Neural progenitor cell (in vitro differentiated cells): ENCODE data around the gene ETV2. TPM values are rescaled to one million over a fixed set of nuclear protein-coding genes. Genes with fewer than 3 reads are reported as not detected.

Experiments used
- DNase-seq: peaks from one replicate; pipeline ENCODE4 v3.0.0-alpha.2; 2016; ENCODE audit warnings: low spot score
- H2AFZ ChIP-seq: fragments of 200-600 bp; sonication (generic); replicated peaks from 2 replicates; pipeline ENCODE4 v1.6.1; 2016; ENCODE audit warnings: antibody characterized with exemption
- H3F3A ChIP-seq: fragments of 200-600 bp; sonication (generic); 2 replicates; pipeline ENCODE4 v1.6.1; 2016; ENCODE audit warnings: antibody characterized with exemption, low read depth
- H3K27ac ChIP-seq: fragments of 200-600 bp; sonication (generic); 2 replicates; pipeline ENCODE4 v1.5.1; 2016; ENCODE audit warnings: mild to moderate bottlenecking
- H3K27me3 ChIP-seq: fragments of 200-600 bp; sonication (generic); 2 replicates; pipeline ENCODE4 v1.6.1; 2016; ENCODE audit warnings: mild to moderate bottlenecking, moderate library complexity
- H3K36me3 ChIP-seq: fragments of 200-600 bp; sonication (generic); 2 replicates; pipeline ENCODE4 v1.5.1; 2016
- H3K4me1 ChIP-seq: fragments of 200-600 bp; sonication (generic); 2 replicates; pipeline ENCODE4 v1.6.1; 2016; ENCODE audit warnings: mixed run types
- H3K4me2 ChIP-seq: fragments of 200-600 bp; sonication (generic); 2 replicates; pipeline ENCODE4 v1.6.1; 2016
- H3K4me3 ChIP-seq: fragments of 200-600 bp; sonication (generic); 2 replicates; pipeline ENCODE4 v1.5.1; 2016
- H3K79me2 ChIP-seq: fragments of 200-600 bp; sonication (generic); 2 replicates; pipeline ENCODE4 v1.6.1; 2016; ENCODE audit warnings: low read depth
- H3K9ac ChIP-seq: fragments of 200-600 bp; sonication (generic); 2 replicates; pipeline ENCODE4 v1.6.1; 2016
- H3K9me3 ChIP-seq: fragments of 200-600 bp; sonication (generic); 2 replicates; pipeline ENCODE4 v1.5.1; 2016; ENCODE audit warnings: low read depth
- H4K20me1 ChIP-seq: fragments of 200-600 bp; sonication (generic); 2 replicates; pipeline ENCODE4 v1.6.1; 2016; ENCODE audit warnings: low read depth
- H3K27ac Mint-ChIP-seq: 3 replicates; pipeline ENCODE4 v1.8.0; 2021; ENCODE audit warnings: mixed read lengths
- H3K27me3 Mint-ChIP-seq: 2 replicates; pipeline ENCODE4 v1.8.0; 2022; ENCODE audit warnings: low read depth, mild to moderate bottlenecking, inconsistent platforms, moderate library complexity, mixed read lengths; ENCODE audit not compliant: insufficient read depth
- H3K36me3 Mint-ChIP-seq: 3 replicates; pipeline ENCODE4 v1.8.0; 2021; ENCODE audit warnings: mixed read lengths
- H3K4me1 Mint-ChIP-seq: 3 replicates; pipeline ENCODE4 v1.8.0; 2021; ENCODE audit warnings: mixed read lengths
- H3K4me3 Mint-ChIP-seq: 3 replicates; pipeline ENCODE4 v1.8.0; 2021; ENCODE audit warnings: mild to moderate bottlenecking, moderate library complexity, mixed read lengths
- H3K9me3 Mint-ChIP-seq: 3 replicates; pipeline ENCODE4 v1.8.0; 2020; ENCODE audit warnings: mixed read lengths
- EZH2 ChIP-seq: fragments of 200-600 bp; sonication (generic); IDR thresholded peaks from 2 replicates; pipeline ENCODE4 v1.6.1; 2017; ENCODE audit warnings: antibody characterized with exemption, mild to moderate bottlenecking, moderate library complexity
- EZH2phosphoT487 ChIP-seq: fragments of 200-600 bp; sonication (generic); IDR thresholded peaks from 2 replicates; pipeline ENCODE4 v1.6.1; 2017; ENCODE audit warnings: antibody characterized with exemption
- total RNA-seq: library from RNA; depleted of rRNA; stranded (reverse); fragments of >200 nt; gene quantifications from 2 replicates; pipeline ENCODE4 v1.2.3, GENCODE V29; 2015; ENCODE audit warnings: low replicate concordance
- TF ChIP-seq, protein P1 (sequence below): fragments of 200-600 bp; sonication (generic); IDR thresholded peaks from 2 replicates; pipeline ENCODE4 v1.5.1; 2017; ENCODE audit warnings: antibody characterized with exemption, mild to moderate bottlenecking

Gene ETV2
- total RNA-seq, 1 donor from 2014 or later, result not detected

DNA sequence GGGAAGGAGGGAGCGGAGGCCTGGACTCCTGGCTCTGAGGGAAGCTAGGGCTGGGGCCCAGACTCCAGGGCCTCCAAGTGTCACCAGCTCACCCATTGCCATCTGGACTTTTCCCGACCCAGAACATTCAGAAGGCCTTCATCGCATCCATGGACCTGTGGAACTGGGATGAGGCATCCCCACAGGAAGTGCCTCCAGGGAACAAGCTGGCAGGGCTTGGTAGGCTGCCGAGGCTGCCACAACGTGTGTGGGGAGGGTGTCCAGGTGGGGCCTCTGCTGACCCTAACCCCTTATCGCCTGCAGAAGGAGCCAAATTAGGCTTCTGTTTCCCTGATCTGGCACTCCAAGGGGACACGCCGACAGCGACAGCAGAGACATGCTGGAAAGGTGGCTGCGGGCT lies 767 bp downstream of the ETV2 start:
- H2AFZ ChIP-seq, result no peak overlapping the region

DNA sequence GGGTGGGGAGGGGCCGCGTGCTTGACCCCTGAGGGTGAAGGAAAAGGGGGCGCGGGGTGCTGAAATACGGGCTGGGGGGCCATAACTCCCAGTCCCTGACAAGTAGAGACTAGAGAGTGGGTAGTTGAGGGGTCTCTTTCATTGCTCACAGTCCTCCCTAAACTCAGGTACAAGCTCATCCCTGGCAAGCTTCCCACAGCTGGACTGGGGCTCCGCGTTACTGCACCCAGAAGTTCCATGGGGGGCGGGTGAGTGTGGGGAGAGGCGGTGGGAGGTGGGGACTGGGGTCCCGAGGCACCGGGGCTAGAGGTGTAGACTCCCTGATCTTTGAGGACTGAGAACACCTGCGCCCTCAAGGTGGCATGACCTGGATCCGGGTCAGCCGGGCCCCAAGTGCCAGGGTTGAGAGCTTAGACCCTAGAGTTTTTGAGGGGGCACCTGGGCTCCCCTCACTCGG lies 1.3 kb downstream of the ETV2 start:
- no peaks in the 10 kb centered on the region for H4K20me1 ChIP-seq
- H3K9me3 ChIP-seq, result no peaks in the 10 kb centered on the region
- H3K4me2 ChIP-seq, result peak overlapping the region; percentile 83
- no peak overlapping the region for H3K27ac ChIP-seq
- H3K27me3 Mint-ChIP-seq, result peaks cover 10% of the 10 kb centered on the region
- no peaks in the 10 kb centered on the region for H3K36me3 Mint-ChIP-seq
- peak; percentile 15 for DNase-seq
- H3K27me3 ChIP-seq, result peaks cover 15% of the 10 kb centered on the region
- peaks cover 55% of the 10 kb centered on the region for H3F3A ChIP-seq
- H3K4me1 Mint-ChIP-seq, result peaks cover 27% of the 10 kb centered on the region
- no peak overlapping the region for H3K9ac ChIP-seq
- peak overlapping the region; percentile 56 for H3K4me3 ChIP-seq
- no peaks in the 10 kb centered on the region for H3K36me3 ChIP-seq
- peaks cover 25% of the 10 kb centered on the region for H3K4me1 ChIP-seq
- no peak overlapping the region for H3K27ac Mint-ChIP-seq
- TF ChIP-seq EZH2 (no peak), EZH2phosphoT487 (no peak)
- TF ChIP-seq, protein P1, sequence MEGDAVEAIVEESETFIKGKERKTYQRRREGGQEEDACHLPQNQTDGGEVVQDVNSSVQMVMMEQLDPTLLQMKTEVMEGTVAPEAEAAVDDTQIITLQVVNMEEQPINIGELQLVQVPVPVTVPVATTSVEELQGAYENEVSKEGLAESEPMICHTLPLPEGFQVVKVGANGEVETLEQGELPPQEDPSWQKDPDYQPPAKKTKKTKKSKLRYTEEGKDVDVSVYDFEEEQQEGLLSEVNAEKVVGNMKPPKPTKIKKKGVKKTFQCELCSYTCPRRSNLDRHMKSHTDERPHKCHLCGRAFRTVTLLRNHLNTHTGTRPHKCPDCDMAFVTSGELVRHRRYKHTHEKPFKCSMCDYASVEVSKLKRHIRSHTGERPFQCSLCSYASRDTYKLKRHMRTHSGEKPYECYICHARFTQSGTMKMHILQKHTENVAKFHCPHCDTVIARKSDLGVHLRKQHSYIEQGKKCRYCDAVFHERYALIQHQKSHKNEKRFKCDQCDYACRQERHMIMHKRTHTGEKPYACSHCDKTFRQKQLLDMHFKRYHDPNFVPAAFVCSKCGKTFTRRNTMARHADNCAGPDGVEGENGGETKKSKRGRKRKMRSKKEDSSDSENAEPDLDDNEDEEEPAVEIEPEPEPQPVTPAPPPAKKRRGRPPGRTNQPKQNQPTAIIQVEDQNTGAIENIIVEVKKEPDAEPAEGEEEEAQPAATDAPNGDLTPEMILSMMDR, result no peak
- no peaks in the 10 kb centered on the region for H3K79me2 ChIP-seq
- no peaks in the 10 kb centered on the region for H3K9me3 Mint-ChIP-seq
- peak overlapping the region; percentile 90 for H3K4me3 Mint-ChIP-seq
- peak overlapping the region; percentile 87 for H2AFZ ChIP-seq

More for the DNA sequence above, 767 bp downstream of the ETV2 start:
- H3K27ac ChIP-seq, result no peak overlapping the region
- H3K4me1 ChIP-seq, result peaks cover 25% of the 10 kb centered on the region
- no peak overlapping the region for H3K9ac ChIP-seq
- H3K27me3 Mint-ChIP-seq, result peaks cover 10% of the 10 kb centered on the region
- no peaks in the 10 kb centered on the region for H3K9me3 ChIP-seq
- no peaks in the 10 kb centered on the region for H3K36me3 ChIP-seq
- no peak for TF ChIP-seq EZH2phosphoT487
- TF ChIP-seq, protein P1, result no peak
- TF ChIP-seq EZH2, result no peak
- no peaks in the 10 kb centered on the region for H4K20me1 ChIP-seq
- peak overlapping the region; percentile 78 for H3K27ac Mint-ChIP-seq
- no peaks in the 10 kb centered on the region for H3K36me3 Mint-ChIP-seq
- no peaks in the 10 kb centered on the region for H3K9me3 Mint-ChIP-seq
- no peaks in the 10 kb centered on the region for H3K79me2 ChIP-seq
- peak overlapping the region; percentile 90 for H3K4me3 Mint-ChIP-seq
- H3K4me1 Mint-ChIP-seq, result peaks cover 27% of the 10 kb centered on the region
- H3K27me3 ChIP-seq, result peaks cover 15% of the 10 kb centered on the region
- H3K4me3 ChIP-seq, result no peak overlapping the region
- peak; percentile 23 for DNase-seq
- peaks cover 55% of the 10 kb centered on the region for H3F3A ChIP-seq
- H3K4me2 ChIP-seq, result peak overlapping the region; percentile 83

DNA sequence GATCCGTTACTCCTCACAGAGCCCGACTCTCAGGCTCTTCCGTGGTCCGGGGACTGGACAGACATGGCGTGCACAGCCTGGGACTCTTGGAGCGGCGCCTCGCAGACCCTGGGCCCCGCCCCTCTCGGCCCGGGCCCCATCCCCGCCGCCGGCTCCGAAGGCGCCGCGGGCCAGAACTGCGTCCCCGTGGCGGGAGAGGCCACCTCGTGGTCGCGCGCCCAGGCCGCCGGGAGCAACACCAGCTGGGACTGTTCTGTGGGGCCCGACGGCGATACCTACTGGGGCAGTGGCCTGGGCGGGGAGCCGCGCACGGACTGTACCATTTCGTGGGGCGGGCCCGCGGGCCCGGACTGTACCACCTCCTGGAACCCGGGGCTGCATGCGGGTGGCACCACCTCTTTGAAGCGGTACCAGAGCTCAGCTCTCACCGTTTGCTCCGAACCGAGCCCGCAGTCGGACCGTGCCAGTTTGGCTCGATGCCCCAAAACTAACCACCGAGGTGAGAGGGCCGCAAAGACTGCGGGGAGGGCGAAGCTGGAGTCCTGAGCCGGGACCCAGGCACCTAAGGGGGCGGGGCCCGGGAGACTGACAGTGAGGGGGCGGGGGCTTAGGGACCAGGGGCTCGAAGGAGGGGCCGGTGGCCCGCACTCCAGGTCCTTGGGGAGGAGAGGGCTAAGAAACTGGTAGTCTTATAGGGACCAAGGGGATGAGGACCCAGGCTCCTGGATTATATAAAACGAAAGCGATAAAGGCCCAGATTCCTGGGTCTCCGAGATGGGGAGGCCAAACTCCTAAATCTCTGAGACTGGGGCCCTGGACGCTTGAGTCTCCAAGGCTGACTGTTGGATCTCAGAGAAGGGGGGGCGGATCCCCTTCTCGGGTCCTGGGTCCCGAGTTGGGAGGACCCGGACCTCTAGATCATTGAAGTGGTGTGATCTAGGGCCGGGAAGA lies 2.0 kb downstream of the ETV2 start:
- H3K36me3 Mint-ChIP-seq, result no peaks in the 10 kb centered on the region
- H3K4me3 Mint-ChIP-seq, result peak overlapping the region; percentile 90

More for the DNA sequence above, 2.0 kb downstream of the ETV2 start:
- Mint-ChIP-seq H3K27ac (peak overlapping the region; percentile 42), H3K4me1 (peaks cover 27% of the 10 kb centered on the region), H3K27me3 (peaks cover 10% of the 10 kb centered on the region), H3K9me3 (no peaks in the 10 kb centered on the region)
- Histone ChIP-seq H3F3A (peaks cover 55% of the 10 kb centered on the region), H2AFZ (peak overlapping the region; percentile 87), H3K4me2 (peak overlapping the region; percentile 83), H4K20me1 (no peaks in the 10 kb centered on the region), H3K36me3 (no peaks in the 10 kb centered on the region), H3K4me3 (peak overlapping the region; percentile 56), H3K27ac (no peak overlapping the region), H3K27me3 (peaks cover 15% of the 10 kb centered on the region), H3K9ac (no peak overlapping the region), H3K4me1 (peaks cover 25% of the 10 kb centered on the region), H3K79me2 (peaks cover 3% of the 10 kb centered on the region), H3K9me3 (no peaks in the 10 kb centered on the region)
- peak; percentile 97 for DNase-seq
- TF ChIP-seq EZH2phosphoT487, result no peak
- TF ChIP-seq EZH2, result no peak
- TF ChIP-seq, protein P1, result no peak
